Pancreas (tissue), 10 donors: ENCODE data around the gene PITPNB. TPM values are rescaled to one million over a fixed set of nuclear protein-coding genes. Genes with fewer than 3 reads are reported as not detected.

Experiments used
- ATAC-seq, 4 donors: fragments of 200-7000 bp; cut with Tn5 transposase; one replicate each; pipeline versions ENCODE4 v1.8.0 to v1.9.1; 2020; ENCODE audit warnings: mild to moderate bottlenecking in 4 of 4, moderate library complexity in 4 of 4
- DNase-seq, 6 donors: peaks; one replicate each; pipeline ENCODE4 v3.0.0-alpha.2; 2020
- FAIRE-seq: peaks from 2 replicates; lab custom pipeline; 2012; peaks lifted over from hg19 to GRCh38; lab: Jason Lieb, UNC
- H3K27ac ChIP-seq, 4 donors: fragments of 200-600 bp; sonication (generic); 1 replicate in 3 of 4; 2 replicates in 1 of 4; pipeline versions ENCODE4 v1.5.0 to v1.8.0; 2020
- H3K27me3 ChIP-seq, 4 donors: fragments of 200-600 bp; one replicate each; pipeline ENCODE4 v1.8.0; 2021
- H3K36me3 ChIP-seq, 3 donors: fragments of 200-600 bp; sonication (generic) in 1 of 3; one replicate each; pipeline versions ENCODE4 v1.5.0 to v1.8.0; 2020 to 2021
- H3K4me1 ChIP-seq, 3 donors: fragments of 200-600 bp; one replicate each; pipeline ENCODE4 v1.8.0; 2021
- H3K4me3 ChIP-seq, 4 donors: fragments of 200-600 bp; sonication (generic) in 2 of 4; one replicate each; pipeline versions ENCODE4 v1.5.0 to v1.8.0; 2020 to 2021
- H3K9me3 ChIP-seq, 4 donors: fragments of 200-600 bp; one replicate each; pipeline ENCODE4 v1.8.0; 2021
- CTCF ChIP-seq, 4 donors: fragments of 200-600 bp; sonication (generic) in 3 of 4; IDR thresholded peaks; one replicate each; pipeline versions ENCODE4 v1.5.0 to v1.8.0; 2021; ENCODE audit warnings: antibody characterized with exemption in 4 of 4
- WGBS, 2 donors: extraction: QIAGEN DNeasy Blood & Tissue Kit; methylation state at CpG; one replicate each; pipeline ENCODE4 v1.1.7; 2013; 5-methylcytosine and 5-hydroxymethylcytosine counted together
- intact Hi-C, 3 donors: fragments of 100-400 bp; cut with DNase I; formaldehyde crosslinking; loops; one replicate each; pipeline versions ENCODE4 v1.11.1 to v1.14.2; 2022
- polyA plus RNA-seq, 2 donors: library from polyadenylated mRNA; stranded (reverse); fragments of 200-250 nt; gene quantifications; one replicate each; pipeline ENCODE4 v1.2.3, GENCODE V29; 2013
- total RNA-seq, 6 donors: library from RNA; stranded (reverse); fragmentation: NEBNext Ultra II Directional in 4 of 6; extraction: Animal tissue kit (Norgen Biotek cat#: 25700) in 4 of 6; gene quantifications; one replicate each; pipeline versions ENCODE4 v1.2.1 to v1.2.4, GENCODE V29; 2021 to 2023
- donor health status: healthy with polysubstance abuse.
- donor health status: DM: no; HTN: no; CAD: no; lungs with moderate emphysema.
- donor health status: DM: no; HTN: no; CAD: no.
- donor health status: control.
- donor health status: control.
- donor health status: Bipolar disorder and iron deficiency.
- donor health status: DM: yes; HTN: yes; CAD: no.
- donor health status: DM: no; HTN: no; CAD: no.
- donor health status: DM: no; HTN: no; CAD: no.
- donor health status: DM: yes; HTN: yes; CAD: no.

The PITPNB gene
- total and polyA plus RNA-seq, 8 donors, result 14.3 to 38.0 (median 26.2) TPM

GRCh38 chr22:27846248-27846757 lies 72.8 kb downstream of the PITPNB start:
- Histone ChIP-seq H3K27me3 (no peaks in the 10 kb centered on the region), H3K27ac (no peak overlapping the region), H3K4me3 (no peak overlapping the region), H3K9me3 (no peaks in the 10 kb centered on the region), H3K4me1 (peaks cover 0 to 3% (median 0%) of the 10 kb centered on the region in 3 donors), H3K36me3 (peaks cover 0 to 2% (median 0%) of the 10 kb centered on the region in 3 donors)
- no peak for DNase-seq
- TF ChIP-seq CTCF (IDR thresholded peaks at IDR 0.05), result no peak
- no peak for ATAC-seq
- 92 to 94% methylated on average over 5 of the region's 5 CpGs for WGBS, 2 donors
- intact Hi-C loops, result no loop called here
- FAIRE-seq, result no peak

- DNase-seq (no peak), ATAC-seq (no peak), FAIRE-seq (no peak)
- H3K4me1 ChIP-seq, result peaks cover 0 to 3% (median 0%) of the 10 kb centered on the region in 3 donors
- no peaks in the 10 kb centered on the region for H3K36me3 ChIP-seq
- no peak overlapping the region for H3K27ac ChIP-seq
- no peaks in the 10 kb centered on the region for H3K27me3 ChIP-seq
- TF ChIP-seq CTCF (IDR thresholded peaks at IDR 0.05), result no peak
- intact Hi-C loops, result no loop called here
- 93 to 97% methylated on average over 7 of the region's 7 CpGs for WGBS, 2 donors
- no peaks in the 10 kb centered on the region for H3K9me3 ChIP-seq
- no peak overlapping the region for H3K4me3 ChIP-seq
Observed at GRCh38 chr22:27845644-27846043, 73.4 kb downstream of the PITPNB start.

GRCh38 chr22:27844656-27845591 lies 74.1 kb downstream of the PITPNB start:
- 91 to 93% methylated on average over 20 of the region's 20 CpGs for WGBS, 2 donors
- TF ChIP-seq CTCF (IDR thresholded peaks at IDR 0.05), result no peak
- intact Hi-C loops, result no loop called here
- H3K9me3 ChIP-seq, result no peaks in the 10 kb centered on the region
- H3K36me3 ChIP-seq, result no peaks in the 10 kb centered on the region
- FAIRE-seq (no peak), ATAC-seq (no peak), DNase-seq (no peak)
- H3K4me3 ChIP-seq, result no peak overlapping the region
- peaks cover 0 to 3% (median 0%) of the 10 kb centered on the region in 3 donors for H3K4me1 ChIP-seq
- no peak overlapping the region for H3K27ac ChIP-seq
- no peaks in the 10 kb centered on the region for H3K27me3 ChIP-seq

GRCh38 chr22:27844256-27844655 lies 74.8 kb downstream of the PITPNB start:
- H3K4me3 ChIP-seq, result no peak overlapping the region
- FAIRE-seq (no peak), DNase-seq (no peak), ATAC-seq (no peak)
- H3K27me3 ChIP-seq, result no peaks in the 10 kb centered on the region
- H3K27ac ChIP-seq, result no peak overlapping the region
- intact Hi-C loops, result no loop called here
- H3K9me3 ChIP-seq, result no peaks in the 10 kb centered on the region
- H3K36me3 ChIP-seq, result no peaks in the 10 kb centered on the region
- WGBS, 2 donors, result 91 to 96% methylated on average over 6 of the region's 6 CpGs
- H3K4me1 ChIP-seq, result peaks cover 0 to 3% (median 0%) of the 10 kb centered on the region in 3 donors
- no peak for TF ChIP-seq CTCF (IDR thresholded peaks at IDR 0.05)
